HTR-8/SVneo (cell line): ENCODE results near the gene BARX2.

ENCODE experiments used
- DNase-seq: peaks from one replicate; pipeline ENCODE4 v3.0.0; 2011; ENCODE audit warnings: low spot score, mixed read lengths; ENCODE audit not compliant: insufficient read length
- FAIRE-seq: peaks from 2 replicates; lab custom pipeline; 2011; peaks lifted over from hg19 to GRCh38; lab: Jason Lieb, UNC

BARX2 gene

DNA sequence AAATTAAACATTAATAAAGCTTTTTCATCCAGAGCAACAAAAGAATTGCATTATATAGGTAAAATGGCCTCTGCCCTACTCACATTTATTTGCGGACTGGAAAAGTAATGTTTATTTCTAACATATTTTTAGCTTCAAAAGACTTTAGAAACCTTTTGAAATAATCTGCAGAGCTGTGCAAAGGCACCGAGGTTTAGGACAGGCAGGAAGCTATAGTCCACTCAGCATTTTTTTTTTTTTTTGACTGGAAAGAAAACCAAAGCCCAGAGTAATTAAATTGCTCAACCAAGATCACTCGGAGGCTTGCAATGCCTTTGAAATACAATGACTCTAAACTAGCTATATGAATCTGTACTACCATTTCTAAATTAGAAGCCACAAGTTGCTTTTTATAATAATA is 19.1 kb downstream of the BARX2 start:
- FAIRE-seq: no peak
- DNase-seq: no peak

DNA sequence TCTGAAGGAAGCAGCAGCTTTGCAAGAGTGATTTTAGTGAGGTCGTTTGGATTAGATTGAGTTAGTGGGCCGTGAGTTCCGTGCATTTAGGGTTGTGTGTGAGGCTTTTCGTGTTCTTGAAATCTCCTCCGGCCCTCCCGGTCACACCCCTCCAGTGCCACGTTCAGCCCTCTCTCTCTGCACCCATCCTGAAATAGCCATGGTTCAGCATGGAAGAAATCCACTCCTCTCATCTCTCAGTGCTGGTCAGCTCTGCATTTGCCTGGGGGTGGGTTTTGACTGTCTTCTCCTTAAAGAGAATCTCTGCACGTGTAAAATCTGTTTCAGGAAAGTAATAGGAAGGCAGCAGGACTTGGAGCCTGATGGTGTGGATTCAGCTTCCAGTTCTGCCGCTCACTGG is 19.8 kb downstream of the BARX2 start:
- FAIRE-seq: no peak
- no peak for DNase-seq

DNA sequence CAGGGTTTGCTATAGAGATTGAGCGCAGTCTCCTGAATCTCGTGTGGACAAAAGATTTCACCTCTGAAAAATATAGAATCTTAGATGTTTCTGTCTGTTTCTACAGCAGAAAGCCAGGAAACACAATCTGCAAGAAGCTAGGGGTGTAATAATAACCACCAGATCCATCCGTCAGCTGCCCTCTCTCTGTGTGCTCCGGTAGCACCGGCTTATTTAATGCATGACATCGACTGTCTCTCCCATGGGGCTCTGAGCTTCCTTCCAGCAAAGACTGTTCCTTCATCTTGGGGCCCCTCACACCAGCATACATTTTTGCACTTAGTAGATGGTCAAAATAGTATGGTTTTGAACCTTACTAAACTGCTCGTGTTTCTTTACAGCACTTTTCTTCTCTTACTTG is 20.2 kb downstream of the BARX2 start:
- no peak for DNase-seq
- FAIRE-seq: no peak

DNA sequence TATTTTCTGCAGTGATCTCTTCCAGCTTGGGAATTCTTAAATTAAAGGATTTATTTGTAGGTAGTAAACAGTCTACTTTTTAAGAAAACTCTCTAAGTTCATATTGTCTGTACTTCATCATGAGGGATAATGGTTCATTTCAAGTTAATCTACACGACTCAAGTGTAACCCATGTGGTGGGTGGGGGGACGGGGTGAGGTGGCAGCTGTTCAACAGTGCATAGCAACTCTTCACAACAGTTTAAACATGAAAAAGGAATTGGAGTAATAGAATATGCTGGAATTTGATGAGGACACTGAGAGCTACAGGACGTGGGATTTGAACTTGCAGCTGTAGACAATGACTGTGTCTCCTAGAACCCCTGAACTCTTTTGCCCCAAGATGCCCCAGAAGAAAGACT is 20.8 kb downstream of the BARX2 start:
- DNase-seq: no peak

DNA sequence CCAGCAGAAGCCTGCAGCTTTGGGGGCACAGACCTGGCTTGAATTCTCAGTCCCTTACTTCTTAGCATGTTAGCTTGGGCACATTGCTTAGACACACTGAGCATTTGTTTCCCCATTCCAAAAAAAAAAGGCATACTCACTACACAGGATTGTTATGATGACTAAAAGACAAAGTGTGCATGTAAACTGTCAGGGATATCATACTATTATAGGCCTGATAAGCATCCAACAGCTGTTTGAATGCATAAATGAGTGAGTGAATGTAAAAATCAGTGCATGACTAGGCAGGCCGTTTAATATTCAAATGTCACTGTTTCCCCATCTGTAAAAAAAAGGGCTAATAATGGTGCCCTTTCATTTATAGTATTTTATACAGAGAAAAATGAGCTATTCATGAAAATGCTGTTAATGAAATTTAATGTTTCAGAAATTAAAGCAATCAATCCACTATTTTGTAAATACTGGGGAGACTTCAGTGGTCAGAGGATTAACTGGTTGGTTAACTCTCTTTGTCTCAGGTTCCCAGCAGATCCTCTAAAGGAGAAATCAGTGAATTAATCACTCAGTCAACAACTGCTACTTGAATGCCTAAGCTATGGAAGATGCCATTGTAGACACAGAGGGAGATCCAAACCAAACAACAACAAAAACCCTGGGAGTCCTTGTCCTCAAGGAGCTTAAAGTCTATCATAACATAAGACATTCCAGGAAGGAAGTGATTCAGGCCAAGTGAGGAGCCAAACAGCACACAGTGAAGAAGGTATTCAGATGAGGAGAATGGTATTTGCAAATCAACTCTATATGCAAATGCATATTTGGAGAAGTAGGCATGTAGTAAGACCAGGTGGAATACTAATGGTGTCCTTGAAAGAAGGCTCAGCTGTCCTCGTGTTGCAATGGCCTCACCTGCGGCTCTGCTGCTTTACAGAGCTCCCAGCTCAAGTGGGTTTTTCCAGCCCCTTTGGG is 26.8 kb downstream of the BARX2 start:
- DNase-seq: no peak
- FAIRE-seq: no peak

More for the DNA sequence above, 20.8 kb downstream of the BARX2 start:
- no peak for FAIRE-seq

DNA sequence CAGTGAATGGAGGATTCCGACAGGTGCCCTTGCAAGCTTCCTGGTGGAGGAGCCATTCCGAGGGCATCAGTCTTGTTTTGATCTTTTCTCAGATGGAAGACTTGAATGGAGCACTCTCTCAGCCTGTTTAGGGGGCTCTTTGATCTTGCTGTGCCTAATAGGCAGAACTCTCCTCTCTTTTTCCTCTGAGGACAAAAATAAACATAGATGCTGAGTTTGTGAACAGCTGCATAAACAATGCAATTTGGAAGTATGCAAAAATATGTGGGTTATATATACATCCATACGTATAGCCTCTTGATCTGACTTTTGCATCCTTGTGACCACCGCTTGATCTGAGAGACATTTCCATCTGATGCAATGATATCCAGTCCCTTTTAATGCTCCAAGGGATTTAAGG is 29.1 kb downstream of the BARX2 start:
- FAIRE-seq: no peak

DNA sequence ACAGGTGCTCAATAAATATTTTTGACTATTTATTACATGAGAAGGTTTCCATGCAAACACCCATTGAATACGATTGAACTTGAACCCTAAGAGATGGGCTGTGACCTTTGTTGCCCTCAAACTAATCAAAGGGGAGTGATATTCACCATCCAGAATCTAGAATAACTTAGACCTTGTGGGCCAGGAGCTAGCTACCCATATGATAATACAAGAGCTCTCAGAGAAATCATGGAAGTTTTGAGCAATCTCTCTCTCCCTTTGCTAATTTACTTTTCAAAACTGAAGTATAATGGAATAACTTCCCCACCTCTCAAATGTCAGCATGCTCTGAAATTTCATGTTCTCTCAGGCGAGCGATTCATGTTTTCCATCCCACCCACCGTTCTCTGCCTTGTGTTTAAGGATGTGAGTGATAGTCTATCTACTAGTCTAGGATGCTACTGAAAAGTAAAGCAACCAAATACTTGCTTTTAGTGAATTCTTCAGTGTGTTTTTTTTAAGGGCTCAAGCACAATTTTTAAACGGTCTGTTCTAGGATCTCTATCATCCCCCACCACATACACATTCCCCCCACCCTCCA is 33.3 kb downstream of the BARX2 start:
- FAIRE-seq (no peak), DNase-seq (no peak)

More for the DNA sequence above, 29.1 kb downstream of the BARX2 start:
- no peak for DNase-seq

DNA sequence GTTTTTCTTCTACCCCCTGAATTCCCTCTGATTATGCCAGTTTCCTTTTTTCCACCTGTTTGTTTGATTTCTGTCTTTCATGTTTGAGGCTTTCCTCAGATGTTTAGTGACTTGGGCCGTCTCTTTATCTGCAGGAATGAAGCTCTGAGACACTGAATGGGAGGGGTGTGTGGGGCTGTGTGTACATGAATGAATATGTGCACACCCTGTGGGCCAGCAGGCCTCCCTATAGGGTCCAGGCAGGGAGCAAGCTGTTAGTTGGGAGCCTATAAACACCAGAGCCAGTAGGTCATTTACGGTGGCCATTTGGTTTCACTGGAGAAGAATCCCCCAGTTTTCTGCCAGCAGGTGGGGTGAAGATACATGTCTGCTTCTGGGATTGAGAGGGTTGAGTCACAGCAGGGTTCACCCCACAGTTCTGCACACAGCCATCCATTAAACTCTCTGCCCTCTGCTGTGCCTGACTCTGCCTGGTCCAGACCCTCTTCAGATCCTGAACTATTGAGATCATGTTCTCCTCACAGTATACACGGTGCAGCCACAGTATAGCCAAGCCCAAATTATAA is 34.8 kb downstream of the BARX2 start:
- FAIRE-seq: no peak
- DNase-seq: no peak

DNA sequence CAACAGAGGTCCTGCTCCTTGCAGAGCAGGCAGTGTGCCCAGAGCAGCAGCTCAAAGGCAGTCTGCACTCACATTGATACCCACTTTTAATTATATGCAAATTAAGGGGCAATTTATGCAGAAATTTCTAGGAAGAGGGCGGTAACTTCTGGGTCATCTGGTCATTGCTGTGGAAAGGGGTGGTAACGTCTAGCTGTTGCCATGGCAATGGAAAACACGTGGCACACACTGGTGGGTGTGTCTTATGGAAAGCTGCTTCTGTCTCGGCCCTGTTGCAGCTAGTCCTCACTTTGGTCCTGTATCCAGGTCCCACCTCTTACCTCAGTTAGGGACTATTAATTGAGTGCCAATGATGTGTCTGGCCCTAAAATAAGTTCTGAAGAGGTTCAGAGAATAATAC is 36.8 kb downstream of the BARX2 start:
- no peak for DNase-seq
- FAIRE-seq: no peak

DNA sequence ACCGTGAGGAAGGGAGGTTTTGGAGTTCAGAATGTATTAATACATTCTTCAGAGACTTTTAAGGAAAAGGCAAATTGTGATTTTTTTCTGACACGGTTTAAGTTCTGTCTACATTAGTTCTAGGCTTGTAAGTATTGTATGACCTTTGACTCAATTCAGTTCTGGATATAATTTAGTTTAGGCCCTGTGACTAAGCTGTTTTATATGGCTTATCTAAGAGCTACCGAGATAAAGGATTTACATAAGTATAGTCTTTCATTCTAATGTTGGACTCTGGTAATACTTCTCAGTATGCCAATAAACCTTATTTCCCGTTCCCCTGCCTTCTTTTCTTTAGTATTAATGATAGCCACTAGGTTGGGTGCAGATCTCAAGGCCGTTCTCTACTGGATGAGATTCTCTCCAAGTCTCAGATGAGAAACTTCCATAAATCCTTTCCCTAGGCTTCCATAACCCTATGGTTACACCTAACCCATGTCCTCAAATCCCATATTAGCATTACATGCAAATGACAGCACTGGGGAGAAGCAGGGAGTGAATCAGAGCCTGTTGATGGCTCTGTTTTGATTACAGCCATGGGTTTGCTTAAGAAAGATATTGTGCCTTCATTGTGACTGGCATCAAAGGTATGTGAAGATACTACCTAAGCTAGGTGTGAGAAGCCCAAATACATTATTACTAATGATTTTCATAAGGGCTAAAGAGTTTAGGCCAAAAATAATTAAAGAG is 38.7 kb downstream of the BARX2 start:
- FAIRE-seq: no peak
- no peak for DNase-seq

DNA sequence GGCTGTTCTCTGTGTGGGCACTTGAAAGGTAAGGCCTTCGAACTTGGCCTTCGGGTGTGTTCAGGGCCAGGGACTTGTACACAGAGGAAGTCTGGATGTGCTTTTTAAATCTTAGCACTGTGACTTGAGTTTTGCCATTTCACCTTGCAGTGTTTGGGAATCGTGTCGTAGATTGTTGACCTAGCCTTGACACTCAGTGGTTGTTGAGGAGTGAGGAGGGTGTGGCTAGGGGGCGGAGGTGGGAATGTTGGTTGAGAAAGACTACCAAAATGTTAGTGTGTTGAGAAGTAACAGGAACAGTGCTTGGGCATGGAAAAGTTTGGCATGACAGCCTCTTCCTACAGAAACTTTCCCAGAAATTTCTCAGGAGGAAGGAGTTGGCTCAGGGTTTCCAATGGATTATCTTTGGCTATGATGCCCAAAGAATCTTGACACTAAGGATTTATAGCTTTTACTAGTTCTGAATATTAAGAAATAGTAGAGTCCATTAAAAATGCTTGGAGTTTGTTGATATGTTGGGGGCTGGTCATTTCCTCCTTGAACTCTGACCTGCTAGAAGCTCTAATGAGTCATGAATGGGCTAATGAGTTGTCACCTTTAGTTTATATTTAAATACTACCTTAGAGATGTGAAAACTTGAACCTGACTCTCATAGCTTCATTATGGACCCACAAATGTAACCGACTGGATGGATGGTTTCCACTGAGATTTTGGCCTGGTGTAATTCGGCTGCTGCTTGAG is 40.6 kb downstream of the BARX2 start:
- FAIRE-seq (no peak), DNase-seq (no peak)

DNA sequence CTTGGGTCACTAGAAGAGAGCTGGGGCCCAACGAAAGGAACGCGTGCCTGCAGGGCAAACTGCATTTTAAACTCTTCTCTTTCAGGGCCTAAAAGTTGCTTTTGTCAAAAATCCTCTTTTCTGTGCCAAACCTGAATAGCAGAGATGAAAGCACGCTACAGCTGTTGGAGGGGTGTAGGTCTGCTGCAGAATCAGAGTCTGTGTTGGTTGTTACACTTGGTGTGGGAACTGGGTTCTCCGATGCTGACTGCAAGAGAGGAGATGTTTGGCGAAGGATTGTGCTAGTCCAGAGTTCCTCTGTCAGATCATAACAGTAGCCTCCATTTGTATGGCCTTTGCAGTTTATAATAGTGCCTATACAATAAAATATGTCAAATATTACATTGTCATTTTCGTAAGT is 41.8 kb downstream of the BARX2 start:
- no peak for DNase-seq

DNA sequence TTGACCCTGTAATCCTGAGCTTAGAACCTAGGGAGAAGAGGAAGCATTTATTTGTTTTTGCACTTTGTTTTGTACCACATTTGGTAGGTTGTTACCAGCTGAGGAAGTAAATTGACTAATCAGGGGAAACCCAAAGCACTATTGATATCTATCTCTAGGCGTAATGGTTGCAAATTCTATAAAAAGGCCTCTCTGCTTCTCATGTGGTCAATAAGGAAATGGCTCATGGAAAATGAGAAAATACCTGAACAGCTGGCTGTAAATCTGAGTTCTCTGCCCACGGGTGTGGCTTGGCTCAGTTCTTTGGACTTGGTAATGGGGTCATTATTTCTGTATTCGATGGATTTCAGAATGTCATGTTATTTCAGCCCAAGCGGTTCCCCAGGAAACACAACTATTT is 42.4 kb downstream of the BARX2 start:
- no peak for FAIRE-seq
- DNase-seq: no peak

More for the DNA sequence above, 41.8 kb downstream of the BARX2 start:
- FAIRE-seq: no peak

DNA sequence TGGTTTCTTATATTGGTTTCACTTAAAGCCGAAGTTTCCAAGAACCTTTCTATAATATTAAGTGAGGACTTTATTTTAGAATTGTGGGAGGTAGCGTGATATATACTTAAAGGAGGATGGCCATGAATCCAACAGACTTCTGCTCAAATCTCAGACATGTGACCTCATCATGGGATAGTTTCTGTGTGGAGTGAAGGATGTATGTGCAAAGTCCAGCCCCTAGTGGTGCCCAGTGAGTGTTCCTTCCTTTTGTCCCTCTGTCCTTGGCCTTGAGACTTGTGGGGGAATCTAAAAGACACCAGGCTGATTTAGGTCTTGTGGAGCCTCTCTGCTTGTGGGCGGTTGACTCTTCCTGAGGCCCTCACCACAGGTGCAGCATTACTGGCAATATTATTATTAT is 43.7 kb downstream of the BARX2 start:
- FAIRE-seq (no peak), DNase-seq (no peak)

DNA sequence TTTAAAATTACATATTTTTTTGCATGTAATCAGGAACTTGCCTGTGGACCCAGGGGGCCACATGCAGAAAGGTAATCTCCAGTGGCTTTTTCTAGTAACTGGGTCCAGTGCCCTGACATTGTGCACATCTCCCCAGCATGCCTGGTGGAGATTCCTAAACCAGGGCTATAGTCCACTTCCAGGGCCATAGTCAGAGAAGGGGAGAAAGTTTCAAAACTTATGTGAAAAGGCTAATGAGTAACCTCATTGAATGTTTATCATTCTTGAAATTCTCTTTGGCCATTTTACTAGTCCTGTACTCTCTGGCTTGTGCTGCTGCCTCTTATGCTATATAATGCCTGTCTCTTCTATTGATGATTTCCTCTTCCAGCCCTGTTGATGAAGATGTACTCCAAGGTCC is 47.8 kb downstream of the BARX2 start:
- FAIRE-seq: no peak
- DNase-seq: no peak

DNA sequence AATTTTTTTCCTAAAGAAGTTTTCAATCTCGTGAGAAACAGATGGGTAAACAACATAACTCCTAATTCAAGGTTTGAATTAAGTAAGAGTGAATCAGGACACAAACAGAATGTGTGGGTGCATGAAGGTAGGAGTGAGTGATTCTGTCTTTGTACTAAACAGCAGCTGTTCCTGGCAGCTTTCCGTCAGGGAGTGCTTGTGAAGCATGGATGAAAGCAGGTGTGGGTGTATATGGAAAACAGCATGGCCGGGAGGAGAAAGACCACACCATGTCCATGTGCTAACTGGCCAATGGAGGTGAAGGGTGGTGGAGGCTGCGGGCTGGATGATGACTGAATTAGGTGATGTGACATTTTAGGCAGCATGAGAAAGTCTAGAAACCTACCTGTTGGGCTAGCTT is 49.6 kb downstream of the BARX2 start:
- no peak for DNase-seq

DNA sequence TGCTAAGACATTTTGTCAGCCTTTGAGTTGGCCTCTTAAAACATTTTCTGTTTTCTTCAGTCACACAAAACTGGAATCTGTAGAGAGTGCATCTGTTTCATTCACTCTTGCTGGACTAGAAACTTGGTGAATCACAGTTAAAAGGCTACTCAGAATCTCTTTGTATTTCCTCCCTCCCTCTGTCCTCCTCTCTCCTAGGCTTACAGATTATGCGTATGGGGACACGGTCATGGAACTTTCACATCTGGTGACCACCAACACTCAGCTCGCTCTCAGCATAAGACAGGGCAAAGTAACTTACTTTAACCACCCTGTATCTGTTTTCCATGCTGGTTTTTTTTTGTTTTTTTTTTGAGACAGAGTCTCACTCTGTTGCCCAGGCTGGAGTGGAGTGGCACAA is 50.4 kb downstream of the BARX2 start:
- FAIRE-seq: no peak
- DNase-seq: no peak

More for the DNA sequence above, 49.6 kb downstream of the BARX2 start:
- no peak for FAIRE-seq

DNA sequence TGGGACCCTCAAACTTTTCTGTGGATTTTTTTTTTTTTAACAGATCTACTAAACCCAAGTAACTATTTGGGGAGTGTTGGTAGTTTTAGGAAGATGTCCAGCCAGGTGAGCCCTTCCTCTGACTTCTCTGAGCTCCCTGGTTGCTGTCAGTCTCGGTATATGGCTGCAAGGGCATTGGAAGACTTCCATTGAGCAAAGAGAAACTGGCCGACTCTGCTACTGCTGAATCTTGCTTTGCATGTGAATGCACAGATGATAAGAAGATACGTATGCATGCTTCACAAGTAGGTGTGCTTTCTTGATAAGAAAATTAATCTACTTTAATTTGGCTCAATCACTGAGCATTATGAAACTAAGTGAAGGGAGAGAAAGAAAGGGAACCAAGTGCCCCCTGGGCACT is 51.1 kb downstream of the BARX2 start:
- FAIRE-seq (no peak), DNase-seq (no peak)

DNA sequence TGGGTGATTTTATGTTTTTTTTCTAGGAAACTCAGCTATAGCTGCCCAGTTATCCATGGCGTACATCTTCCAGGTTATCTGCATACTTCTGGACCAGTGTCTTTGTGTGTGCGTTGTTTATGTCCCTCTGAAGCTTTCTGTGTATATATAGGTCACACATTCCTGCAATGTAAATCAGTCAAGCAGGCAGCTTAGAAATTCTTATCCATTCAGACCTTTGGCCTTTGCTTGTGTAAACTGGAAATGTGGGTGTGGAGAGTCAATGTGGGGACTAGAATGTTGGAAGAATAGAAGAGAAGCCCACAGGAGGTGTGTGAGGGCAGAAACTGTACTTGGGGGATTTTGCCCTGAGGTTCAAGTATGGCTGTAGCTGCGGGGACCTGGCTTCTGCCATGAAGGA is 51.7 kb downstream of the BARX2 start:
- FAIRE-seq (no peak), DNase-seq (no peak)

DNA sequence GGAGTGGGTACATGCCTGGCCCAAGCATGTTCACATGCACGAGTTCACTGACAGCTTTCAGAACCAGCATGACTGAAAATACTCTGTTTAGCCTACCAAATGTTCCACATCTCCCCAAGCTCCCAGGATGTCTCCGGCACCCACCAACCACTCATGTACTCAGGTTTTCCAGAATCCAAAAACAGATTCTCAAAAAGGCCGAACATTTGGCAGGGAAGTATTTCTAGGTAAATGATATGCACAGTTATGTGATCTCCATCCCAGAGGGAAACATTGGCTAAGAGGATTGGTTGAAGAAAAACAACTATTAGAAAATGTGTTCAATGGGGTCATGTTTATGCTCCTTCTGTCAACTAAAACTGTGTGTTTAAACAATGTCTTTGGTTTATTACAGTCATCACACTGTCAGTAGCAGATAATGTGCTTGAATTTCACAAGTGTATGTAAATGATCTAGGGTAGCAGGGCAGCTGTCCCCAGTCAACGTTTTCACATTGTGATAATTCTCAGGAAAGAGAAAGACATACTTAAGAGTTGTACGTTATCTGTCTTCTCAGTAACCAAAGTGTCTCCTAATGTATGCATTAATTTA is 52.3 kb downstream of the BARX2 start:
- FAIRE-seq (no peak), DNase-seq (no peak)
